Activated CD8-positive, alpha-beta memory T cell treated with anti-CD3 and anti-CD28 coated beads for 4 hours (primary cell): ENCODE data around the gene PECR.
"Not testable (repeated sequence)": the region's sequence is repeated elsewhere in the genome, so short reads cannot be mapped to it uniquely, and the experiment has no call there.

Source experiments
- DNase-seq, 2 donors: peaks; one replicate each; pipeline ENCODE4 v3.0.0-alpha.2; 2020; ENCODE audit warnings: low read depth in 2 of 2

Gene PECR

DNA sequence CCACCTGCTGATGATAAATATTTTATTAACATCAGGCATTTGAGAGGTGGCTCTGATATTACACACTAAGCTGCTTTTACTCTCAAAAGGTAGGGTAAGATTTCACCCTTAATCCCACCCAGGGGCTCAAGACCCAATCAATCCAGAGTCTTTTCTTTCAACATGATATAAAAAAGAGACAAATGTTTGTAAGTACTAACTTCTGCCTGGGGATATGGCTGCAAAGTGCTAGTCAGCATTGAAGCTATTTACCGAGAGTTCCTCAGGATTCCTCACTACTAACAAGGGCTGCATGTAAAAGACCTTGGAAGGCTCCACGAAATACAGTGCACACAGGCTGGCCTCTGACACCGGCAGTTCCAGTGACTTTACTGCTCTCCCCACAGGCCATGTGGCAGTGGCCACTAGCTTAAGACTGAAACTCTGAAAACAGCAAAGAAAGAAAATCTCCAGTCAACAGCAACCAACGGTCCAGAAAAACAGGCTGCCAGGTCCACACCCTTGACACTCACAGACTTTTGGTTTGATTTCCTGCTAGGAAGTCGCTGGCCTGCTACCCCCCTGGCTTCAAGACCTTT, 79.4 kb downstream of the PECR start:
- DNase-seq, result no peak

DNA sequence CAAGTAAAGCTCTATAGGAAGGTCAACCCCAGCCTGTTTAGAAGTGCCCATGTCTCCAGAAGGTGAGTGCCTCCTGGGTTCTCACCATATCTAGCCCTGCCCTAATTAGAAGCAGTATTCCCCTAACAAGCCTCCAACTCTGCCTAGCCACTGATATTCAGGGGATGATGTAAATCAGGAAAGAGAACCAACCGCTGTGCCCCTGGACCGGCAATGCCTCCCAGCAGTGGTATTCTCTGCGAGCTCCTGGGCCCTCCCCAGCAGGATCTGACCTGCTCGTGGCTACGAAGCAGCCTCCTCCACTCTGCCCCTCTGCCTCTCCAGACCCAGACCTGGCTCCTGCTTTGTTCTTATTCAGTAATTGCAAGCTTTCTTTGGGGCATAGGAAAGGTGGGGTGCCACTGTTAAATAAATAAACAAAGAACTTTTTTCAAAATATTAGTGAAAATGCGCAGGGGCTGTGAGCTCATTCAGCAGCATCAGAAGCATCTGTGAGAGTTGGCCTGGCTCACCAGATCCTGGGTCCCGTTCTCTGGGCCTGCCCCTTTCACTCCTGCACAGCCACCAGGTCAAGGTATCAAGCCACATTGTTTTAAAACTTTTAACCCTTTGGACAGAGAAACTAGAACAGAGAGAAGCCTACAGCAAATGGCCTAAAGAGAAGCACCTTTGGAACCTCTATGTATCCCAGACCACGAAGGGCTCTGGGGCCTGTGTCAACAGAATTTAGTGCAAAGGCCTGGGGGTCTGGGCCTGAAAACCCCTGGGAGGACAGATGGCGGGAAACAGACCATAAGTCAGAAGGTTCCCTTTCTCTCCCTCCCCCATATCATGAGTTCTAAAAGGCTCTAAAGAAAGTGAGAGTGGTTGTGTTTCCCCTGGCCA, 80.2 kb downstream of the PECR start:
- DNase-seq, result no peak

DNA sequence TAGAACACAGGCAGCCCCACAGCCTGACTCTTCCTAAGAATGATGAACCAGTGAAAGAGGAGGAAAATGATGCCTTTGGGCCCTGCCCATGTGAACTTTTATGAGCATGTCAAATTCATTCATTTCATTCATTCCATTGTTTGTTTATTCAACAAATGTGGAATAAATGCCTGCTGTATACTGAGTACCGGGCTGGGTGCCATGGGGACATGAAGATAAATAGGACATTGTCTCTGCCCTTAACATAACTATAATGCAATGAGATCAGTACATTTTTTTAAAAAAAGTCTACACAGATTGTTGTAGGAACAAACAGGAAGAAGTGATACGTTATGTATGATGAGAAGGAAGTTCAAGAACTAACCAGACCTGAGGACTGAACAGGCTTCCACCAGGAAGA, 83.0 kb downstream of the PECR start:
- DNase-seq, result no peak

DNA sequence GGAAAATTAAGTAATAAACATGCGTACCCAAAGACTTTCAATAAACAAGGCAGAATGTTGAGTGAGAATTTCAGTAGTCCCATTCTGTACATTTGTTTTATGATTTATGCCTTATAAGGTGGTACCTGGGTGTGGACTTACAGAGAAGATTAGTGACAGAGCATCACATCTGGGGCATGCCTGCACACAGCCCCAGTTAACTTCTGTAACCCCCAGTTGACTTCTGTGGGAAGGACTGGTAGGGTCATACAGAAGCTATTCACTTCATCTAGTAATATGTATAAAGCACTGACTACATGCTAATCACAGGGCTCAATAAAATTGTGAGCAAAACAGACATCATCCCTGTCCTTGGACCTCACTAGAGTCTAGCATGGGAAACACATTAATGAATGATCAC, 84.4 kb downstream of the PECR start:
- no peak for DNase-seq

DNA sequence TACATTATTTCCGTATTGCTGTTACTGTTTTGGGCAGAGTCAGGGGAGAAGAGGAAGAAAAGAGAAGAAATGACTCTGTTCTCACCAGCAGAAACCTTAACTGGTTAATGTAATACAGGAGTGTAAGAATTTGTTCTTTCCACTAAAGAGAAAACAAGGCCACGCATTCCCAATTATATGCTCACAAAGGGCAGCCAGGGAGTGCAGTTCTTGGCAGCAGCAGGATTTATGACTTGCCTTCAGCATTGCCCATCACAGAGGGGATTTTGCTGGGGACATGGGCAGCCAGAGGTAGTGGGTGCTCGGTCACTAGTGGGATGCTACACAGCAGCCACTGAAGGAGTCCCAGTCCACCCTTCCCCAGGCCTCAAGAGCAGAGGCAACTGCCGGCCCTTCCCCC, 86.7 kb downstream of the PECR start:
- DNase-seq, result no peak

DNA sequence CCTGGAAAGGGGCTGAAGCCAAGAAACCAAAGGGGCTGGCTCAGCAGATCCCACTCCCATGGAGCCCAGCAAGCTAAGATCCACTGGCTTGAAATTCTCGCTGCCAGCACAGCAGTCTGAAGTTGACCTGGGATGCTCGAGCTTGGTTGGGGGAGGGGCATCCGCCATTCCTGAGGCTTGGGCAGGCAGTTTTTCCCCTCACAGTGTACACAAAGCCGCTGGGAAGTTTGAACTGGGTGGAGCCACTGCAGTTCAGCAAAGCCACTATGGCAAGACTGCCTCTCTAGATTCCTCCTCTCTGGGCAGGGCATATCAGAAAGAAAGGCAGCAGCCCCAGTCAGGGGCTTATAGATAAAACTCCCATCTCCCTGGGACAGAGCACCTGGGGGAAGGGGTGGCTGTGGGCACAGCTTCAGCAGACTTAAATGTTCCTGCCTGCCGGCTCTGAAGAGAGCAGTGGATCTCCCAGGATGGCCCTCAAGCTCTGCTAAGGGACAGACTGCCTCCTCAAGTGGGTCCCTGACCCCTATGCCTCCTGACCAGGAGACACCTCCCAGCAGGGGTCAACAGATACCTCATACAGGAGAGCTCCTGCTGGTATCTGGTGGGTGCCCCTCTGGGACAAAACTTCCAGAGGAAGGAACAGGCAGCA, 92.9 kb downstream of the PECR start:
- not testable (repeated sequence) for DNase-seq
